Stimulated activated CD4-positive, alpha-beta T cell treated with anti-CD3 and anti-CD28 coated beads, Interleukin-15, amount 100 ng/mL, for 1 hour (primary cell): ENCODE results near the gene SPATA6L.
A peak's percentile ranks its signal among the peaks of the same experiment; 100 is the strongest.

Source experiments
- DNase-seq, 2 donors: peaks; one replicate each; pipeline ENCODE4 v3.0.0-alpha.2; 2020; ENCODE audit warnings: low read depth in 1 of 2, low spot score in 1 of 2

SPATA6L gene

GRCh38 chr9:4666042-4666699 is at the start of gene SPATA6L:
Gene SPATA6L, minus strand, starts transcription at chr9:4666480. Its CDS starts 230 bp downstream, at chr9:4666250.
- DNase-seq: peak; percentile 11 to 20

- no peak for DNase-seq
These were observed 48.2 kb upstream of the SPATA6L start for GRCh38 chr9:4714266-4715016.

GRCh38 chr9:4713849-4714248 is 47.6 kb upstream of the SPATA6L start:
- no peak for DNase-seq

GRCh38 chr9:4709380-4709779 is 43.1 kb upstream of the SPATA6L start:
- DNase-seq: no peak

- no peak for DNase-seq
These were observed 40.8 kb upstream of the SPATA6L start for GRCh38 chr9:4706971-4707622.

- no peak for DNase-seq
These were observed 39.7 kb upstream of the SPATA6L start for GRCh38 chr9:4706021-4706420.

- DNase-seq: no peak
These were observed 37.8 kb upstream of the SPATA6L start for GRCh38 chr9:4704129-4704528.

- no peak for DNase-seq
These were observed 35.2 kb upstream of the SPATA6L start for GRCh38 chr9:4701526-4701925.

GRCh38 chr9:4700932-4701331 is 34.7 kb upstream of the SPATA6L start:
- no peak for DNase-seq

- no peak for DNase-seq
These were observed 33.8 kb upstream of the SPATA6L start for GRCh38 chr9:4700091-4700490.

GRCh38 chr9:4691795-4692194 is 25.5 kb upstream of the SPATA6L start:
- DNase-seq: no peak

GRCh38 chr9:4690144-4690543 is 23.9 kb upstream of the SPATA6L start:
- DNase-seq: no peak

- DNase-seq: no peak
These were observed 23.4 kb upstream of the SPATA6L start for GRCh38 chr9:4689687-4690104.

- no peak for DNase-seq
These were observed 22.7 kb upstream of the SPATA6L start for GRCh38 chr9:4689021-4689420.

GRCh38 chr9:4686584-4686983 is 20.3 kb upstream of the SPATA6L start:
- DNase-seq: no peak

GRCh38 chr9:4686112-4686511 is 19.8 kb upstream of the SPATA6L start:
- no peak for DNase-seq

GRCh38 chr9:4684820-4685219 is 18.5 kb upstream of the SPATA6L start:
- DNase-seq: no peak

- no peak for DNase-seq
These were observed 14.5 kb upstream of the SPATA6L start for GRCh38 chr9:4680750-4681149.

GRCh38 chr9:4680173-4680525 is 13.9 kb upstream of the SPATA6L start:
- DNase-seq: no peak

- peak; percentile 96 to 100 for DNase-seq
These were observed 13.2 kb upstream of the SPATA6L start, which contains the start of gene CDC37L1 for GRCh38 chr9:4679268-4680172. Gene CDC37L1, plus strand, starts transcription at chr9:4679569. Its CDS starts 199 bp downstream, at chr9:4679768.

- DNase-seq: no peak
These were observed 12.5 kb upstream of the SPATA6L start for GRCh38 chr9:4678679-4679267.
